Loucy (cell line): ENCODE measurements around the gene ARHGEF12.

Experiments
- H2AFZ ChIP-seq: fragments of 200-600 bp; sonication (generic); 2 replicates; pipeline ENCODE4 v1.6.0; 2016; ENCODE audit warnings: antibody characterized with exemption, mild to moderate bottlenecking, low read length, moderate library complexity
- H3F3A ChIP-seq: fragments of 200-600 bp; 2 replicates; pipeline ENCODE4 v1.6.0; 2016; ENCODE audit warnings: antibody characterized with exemption, low read depth, mild to moderate bottlenecking
- H3K27me3 ChIP-seq: fragments of 200-600 bp; sonication (generic); 2 replicates; pipeline ENCODE4 v1.6.1; 2014; ENCODE audit warnings: low read length, mild to moderate bottlenecking; ENCODE audit not compliant: insufficient read depth, poor library complexity, severe bottlenecking
- H3K36me3 ChIP-seq: fragments of 200-600 bp; sonication (generic); 2 replicates; pipeline ENCODE4 v1.6.1; 2016; ENCODE audit warnings: low read length; ENCODE audit not compliant: insufficient read depth
- H3K4me1 ChIP-seq: fragments of 200-600 bp; sonication (generic); 2 replicates; pipeline ENCODE4 v1.5.1; 2014; ENCODE audit warnings: low read length, mild to moderate bottlenecking; ENCODE audit not compliant: insufficient read depth, poor library complexity, severe bottlenecking
- H3K4me2 ChIP-seq: fragments of 200-600 bp; sonication (generic); 2 replicates; pipeline ENCODE4 v1.6.0; 2014; ENCODE audit warnings: antibody characterized with exemption, low read length, low read depth, mild to moderate bottlenecking; ENCODE audit not compliant: poor library complexity, severe bottlenecking
- H3K4me3 ChIP-seq: fragments of 200-600 bp; sonication (generic); 2 replicates; pipeline ENCODE4 v1.5.1; 2014; ENCODE audit warnings: low read length, mild to moderate bottlenecking, mixed read lengths; ENCODE audit not compliant: poor library complexity, severe bottlenecking
- H3K79me2 ChIP-seq: fragments of 200-600 bp; sonication (generic); 2 replicates; pipeline ENCODE4 v1.6.1; 2014; ENCODE audit warnings: low read length; ENCODE audit not compliant: insufficient read depth
- H3K9ac ChIP-seq: fragments of 200-600 bp; sonication (generic); 2 replicates; pipeline ENCODE4 v1.6.0; 2014; ENCODE audit warnings: mild to moderate bottlenecking, low read depth, low read length, moderate library complexity; ENCODE audit not compliant: poor library complexity, severe bottlenecking
- H3K9me2 ChIP-seq: fragments of 200-600 bp; sonication (generic); replicated peaks from 2 replicates; pipeline ENCODE4 v1.6.1; 2016; ENCODE audit warnings: low read depth, low read length, mixed read lengths
- H3K9me3 ChIP-seq: fragments of 200-600 bp; sonication (generic); 2 replicates; pipeline ENCODE4 v1.6.1; 2014; ENCODE audit warnings: mild to moderate bottlenecking, antibody characterized with exemption, low read length, low read depth; ENCODE audit not compliant: insufficient read depth
- H4K20me1 ChIP-seq: fragments of 200-600 bp; sonication (generic); 2 replicates; pipeline ENCODE4 v1.6.0; 2014; ENCODE audit warnings: antibody characterized with exemption, low read length, mild to moderate bottlenecking; ENCODE audit not compliant: insufficient read depth, poor library complexity, severe bottlenecking
- CTCF ChIP-seq: fragments of 200-600 bp; sonication (generic); conservative IDR thresholded peaks from 2 replicates; pipeline ENCODE4 v1.5.1; 2014; ENCODE audit warnings: mild to moderate bottlenecking, antibody characterized with exemption, low read length
- EZH2phosphoT487 ChIP-seq: fragments of 200-600 bp; IDR thresholded peaks from 2 replicates; pipeline ENCODE4 v1.6.1; 2018; ENCODE audit warnings: antibody characterized with exemption, mild to moderate bottlenecking, moderate library complexity, borderline replicate concordance

Gene ARHGEF12

GRCh38 chr11:120532832-120533196 is 196.6 kb downstream of the ARHGEF12 start:
- no peaks in the 10 kb centered on the region for H3K9me2 ChIP-seq
- no peaks in the 10 kb centered on the region for H4K20me1 ChIP-seq
- no peak overlapping the region for H2AFZ ChIP-seq
- H3K4me1 ChIP-seq: no peaks in the 10 kb centered on the region
- H3K36me3 ChIP-seq: no peaks in the 10 kb centered on the region
- TF ChIP-seq EZH2phosphoT487 (no peak), CTCF (no peak)
- H3K9ac ChIP-seq: no peak overlapping the region
- no peaks in the 10 kb centered on the region for H3K79me2 ChIP-seq
- no peak overlapping the region for H3K4me2 ChIP-seq
- no peak overlapping the region for H3K4me3 ChIP-seq
- H3K27me3 ChIP-seq: no peaks in the 10 kb centered on the region
- no peaks in the 10 kb centered on the region for H3F3A ChIP-seq
- H3K9me3 ChIP-seq: no peaks in the 10 kb centered on the region

- no peak overlapping the region for H3K4me3 ChIP-seq
- no peak overlapping the region for H3K9ac ChIP-seq
- no peaks in the 10 kb centered on the region for H4K20me1 ChIP-seq
- no peak overlapping the region for H2AFZ ChIP-seq
- H3K36me3 ChIP-seq: no peaks in the 10 kb centered on the region
- no peak overlapping the region for H3K4me2 ChIP-seq
- no peaks in the 10 kb centered on the region for H3K4me1 ChIP-seq
- no peaks in the 10 kb centered on the region for H3K9me2 ChIP-seq
- H3F3A ChIP-seq: no peaks in the 10 kb centered on the region
- no peak for TF ChIP-seq CTCF
- no peak for TF ChIP-seq EZH2phosphoT487
- H3K79me2 ChIP-seq: no peaks in the 10 kb centered on the region
- H3K9me3 ChIP-seq: no peaks in the 10 kb centered on the region
- no peaks in the 10 kb centered on the region for H3K27me3 ChIP-seq
Observed at GRCh38 chr11:120536091-120536796, 200.0 kb downstream of the ARHGEF12 start.

- no peaks in the 10 kb centered on the region for H3K79me2 ChIP-seq
- H3K4me1 ChIP-seq: no peaks in the 10 kb centered on the region
- H3K9me2 ChIP-seq: no peaks in the 10 kb centered on the region
- H3K4me3 ChIP-seq: no peak overlapping the region
- no peak overlapping the region for H3K9ac ChIP-seq
- TF ChIP-seq EZH2phosphoT487 (no peak), CTCF (no peak)
- H3F3A ChIP-seq: no peaks in the 10 kb centered on the region
- H3K36me3 ChIP-seq: no peaks in the 10 kb centered on the region
- no peaks in the 10 kb centered on the region for H3K27me3 ChIP-seq
- no peaks in the 10 kb centered on the region for H3K9me3 ChIP-seq
- no peak overlapping the region for H2AFZ ChIP-seq
- no peak overlapping the region for H3K4me2 ChIP-seq
- no peaks in the 10 kb centered on the region for H4K20me1 ChIP-seq
Observed at GRCh38 chr11:120536797-120537169, 200.6 kb downstream of the ARHGEF12 start.
